PC-9 (cell line): Measurements from ENCODE around the gene IL12A.

Experiments
- CTCF ChIP-seq: fragments of 200-600 bp; sonication (generic); conservative IDR thresholded peaks from 2 replicates; pipeline ENCODE4 v1.6.1; 2017; ENCODE audit warnings: mixed run types, antibody characterized with exemption, mild to moderate bottlenecking, moderate library complexity
- EZH2 ChIP-seq: fragments of 200-600 bp; sonication (generic); IDR thresholded peaks from 2 replicates; pipeline ENCODE4 v1.8.0; 2017; ENCODE audit warnings: antibody characterized with exemption, low read depth

- TF ChIP-seq CTCF (no peak), EZH2 (no peak)
These were observed 21.9 kb downstream of the IL12A start for GRCh38 chr3:160010578-160010977.
